Inferior parietal cortex (tissue), 1 donor: ENCODE results near the gene KSR2.
"Not testable (repeated sequence)": the region's sequence is repeated elsewhere in the genome, so short reads cannot be mapped to it uniquely, and the experiment has no call there.

ENCODE experiments used
- DNase-seq: peaks from one replicate; pipeline ENCODE4 v3.0.0-alpha.2; 2016; ENCODE audit errors: extremely low spot score

KSR2 gene

GRCh38 chr12:117968826-117969659 lies at the start of gene KSR2:
TSS of gene KSR2 (minus strand) at chr12:117968990. CDS start at chr12:117968255, 735 bp downstream.
- no peak for DNase-seq

GRCh38 chr12:118017926-118018325 lies 49.1 kb upstream of the KSR2 start:
- no peak for DNase-seq

GRCh38 chr12:118016424-118017264 lies 47.9 kb upstream of the KSR2 start, which contains the start of gene RFC5:
TSS of gene RFC5 (plus strand) at chr12:118016703. CDS start at chr12:118016828, 125 bp downstream.
- peak; percentile 98 for DNase-seq

- no peak for DNase-seq
Observed at GRCh38 chr12:118015944-118016343, 47.2 kb upstream of the KSR2 start.

- no peak for DNase-seq
Observed at GRCh38 chr12:118015306-118015705, 46.5 kb upstream of the KSR2 start.

- DNase-seq, result no peak
Observed at GRCh38 chr12:118013283-118013682, 44.5 kb upstream of the KSR2 start.

- DNase-seq, result no peak
Observed at GRCh38 chr12:118011961-118012360, 43.2 kb upstream of the KSR2 start.

- DNase-seq, result no peak
Observed at GRCh38 chr12:118011377-118011776, 42.6 kb upstream of the KSR2 start.

- DNase-seq, result no peak
Observed at GRCh38 chr12:118010903-118011302, 42.1 kb upstream of the KSR2 start.

- not testable (repeated sequence) for DNase-seq
Observed at GRCh38 chr12:117999806-118000205, 31.0 kb upstream of the KSR2 start.

GRCh38 chr12:117998719-117999118 lies 29.9 kb upstream of the KSR2 start:
- no peak for DNase-seq

- no peak for DNase-seq
Observed at GRCh38 chr12:117994551-117995438, 26.0 kb upstream of the KSR2 start.

GRCh38 chr12:117986705-117987469 lies 18.1 kb upstream of the KSR2 start:
- DNase-seq, result no peak

GRCh38 chr12:117985182-117985581 lies 16.4 kb upstream of the KSR2 start:
- DNase-seq, result no peak

GRCh38 chr12:117981267-117981666 lies 12.5 kb upstream of the KSR2 start:
- no peak for DNase-seq

- DNase-seq, result no peak
Observed at GRCh38 chr12:117980616-117981015, 11.8 kb upstream of the KSR2 start.

- no peak for DNase-seq
Observed at GRCh38 chr12:117977373-117977772, 8.6 kb upstream of the KSR2 start.

- DNase-seq, result no peak
Observed at GRCh38 chr12:117975006-117975405, 6.2 kb upstream of the KSR2 start.

GRCh38 chr12:117972301-117972700 lies 3.5 kb upstream of the KSR2 start:
- DNase-seq, result no peak

- no peak for DNase-seq
Observed at GRCh38 chr12:117970334-117970733, 1.5 kb upstream of the KSR2 start.
